ENCODE results near the gene LEFTY1.

Gene LEFTY1

GRCh38 chr1:225871359-225872074 is 17.4 kb downstream of the LEFTY1 start:
- peak; percentile 49 to 92 for DNase-seq

- peak; percentile 19 to 72 for DNase-seq
These were observed 18.0 kb downstream of the LEFTY1 start for GRCh38 chr1:225870911-225871310.

- peak in 1 of 2 experiments; percentile 36 for DNase-seq
These were observed 20.2 kb downstream of the LEFTY1 start for GRCh38 chr1:225868631-225869330.

GRCh38 chr1:225866981-225867380 is 22.0 kb downstream of the LEFTY1 start:
- DNase-seq: no peak

GRCh38 chr1:225866061-225866837 is 22.7 kb downstream of the LEFTY1 start:
- no peak for DNase-seq

GRCh38 chr1:225865514-225865913 is 23.4 kb downstream of the LEFTY1 start:
- no peak for DNase-seq

GRCh38 chr1:225863167-225863566 is 25.8 kb downstream of the LEFTY1 start:
- peak in 1 of 2 experiments; percentile 29 for DNase-seq

GRCh38 chr1:225862581-225862950 is 26.4 kb downstream of the LEFTY1 start:
- DNase-seq: no peak

- DNase-seq: no peak
These were observed 26.9 kb downstream of the LEFTY1 start for GRCh38 chr1:225861834-225862580.

- DNase-seq: no peak
These were observed 28.0 kb downstream of the LEFTY1 start for GRCh38 chr1:225860876-225861441.

- DNase-seq: no peak
These were observed 28.8 kb downstream of the LEFTY1 start for GRCh38 chr1:225860107-225860506.

GRCh38 chr1:225859151-225859550 is 29.8 kb downstream of the LEFTY1 start:
- no peak for DNase-seq

- DNase-seq: no peak
These were observed 31.7 kb downstream of the LEFTY1 start for GRCh38 chr1:225857256-225857655.

- DNase-seq: no peak
These were observed 33.2 kb downstream of the LEFTY1 start for GRCh38 chr1:225855503-225856300.

GRCh38 chr1:225853441-225853840 is 35.5 kb downstream of the LEFTY1 start:
- DNase-seq: no peak

- DNase-seq: no peak
These were observed 36.4 kb downstream of the LEFTY1 start for GRCh38 chr1:225852413-225853124.

GRCh38 chr1:225851805-225852204 is 37.1 kb downstream of the LEFTY1 start:
- no peak for DNase-seq

- DNase-seq: no peak
These were observed 38.6 kb downstream of the LEFTY1 start for GRCh38 chr1:225850370-225850769.

- DNase-seq: no peak
These were observed 39.0 kb downstream of the LEFTY1 start for GRCh38 chr1:225849925-225850324.

- peak in 1 of 2 experiments; percentile 60 for DNase-seq
These were observed 40.7 kb downstream of the LEFTY1 start for GRCh38 chr1:225848030-225848955.

Data from NCI-H2081 (cell line).